Thymus (tissue), 11 donors: ENCODE measurements around the gene IGF2R. TPM values are rescaled to one million over a fixed set of nuclear protein-coding genes. Genes with fewer than 3 reads are reported as not detected.
"Not testable (repeated sequence)": the region's sequence is repeated elsewhere in the genome, so short reads cannot be mapped to it uniquely, and the experiment has no call there.

Experiments used
- DNase-seq, 9 donors: peaks; one replicate each; pipeline ENCODE4 v3.0.0-alpha.2; 2013; ENCODE audit warnings: low spot score in 9 of 9, low read depth in 6 of 9, missing footprints in 1 of 9
- H3K27ac ChIP-seq, 2 donors: one replicate each; pipeline ENCODE4 v1.5.1; 2013; ENCODE audit warnings: control low read depth in 1 of 2, low read depth in 1 of 2, low read length in 1 of 2, mild to moderate bottlenecking in 1 of 2, moderate library complexity in 1 of 2
- H3K27me3 ChIP-seq, 2 donors: one replicate each; pipeline ENCODE4 v1.5.1; 2013; ENCODE audit warnings: low read length in 1 of 2; ENCODE audit not compliant: control insufficient read depth in 2 of 2, insufficient read depth in 1 of 2
- H3K36me3 ChIP-seq, 2 donors: one replicate each; pipeline ENCODE4 v1.5.1; 2013; ENCODE audit warnings: low read length in 1 of 2, mild to moderate bottlenecking in 1 of 2, moderate library complexity in 1 of 2; ENCODE audit not compliant: control insufficient read depth in 2 of 2, insufficient read depth in 2 of 2
- H3K4me1 ChIP-seq, 2 donors: one replicate each; pipeline ENCODE4 v1.5.1; 2013; ENCODE audit warnings: low read length in 2 of 2; ENCODE audit not compliant: control insufficient read depth in 2 of 2, insufficient read depth in 2 of 2
- H3K4me3 ChIP-seq, 2 donors: one replicate each; pipeline ENCODE4 v1.5.1; 2013; ENCODE audit warnings: low read length in 2 of 2, control low read depth in 1 of 2, mild to moderate bottlenecking in 1 of 2
- H3K9me3 ChIP-seq, 2 donors: one replicate each; pipeline ENCODE4 v1.5.1; 2013; ENCODE audit warnings: low read length in 1 of 2, mild to moderate bottlenecking in 1 of 2; ENCODE audit not compliant: control insufficient read depth in 2 of 2, insufficient read depth in 1 of 2
- WGBS: extraction: QIAGEN DNeasy Blood & Tissue Kit; methylation state at CpG from one replicate; pipeline ENCODE4 v1.1.7; 2013; 5-methylcytosine and 5-hydroxymethylcytosine counted together
- polyA plus RNA-seq: library from polyadenylated mRNA; stranded (reverse); fragments of 200-250 nt; gene quantifications from one replicate; pipeline ENCODE4 v1.2.3, GENCODE V29; 2013
- total RNA-seq: library from RNA; stranded (reverse); fragments of 120-200 nt; gene quantifications from one replicate; pipeline ENCODE4 v1.2.4, GENCODE V29; 2013
- donor health status: healthy.

The IGF2R gene
- total and polyA plus RNA-seq, 2 donors, result 16.3 to 16.6 TPM

GRCh38 chr6:160110586-160111123, 141.8 kb downstream of the IGF2R start:
- Histone ChIP-seq H3K9me3 (no peaks in the 10 kb centered on the region), H3K4me1 (no peaks in the 10 kb centered on the region), H3K36me3 (peaks cover 26 to 28% of the 10 kb centered on the region in 2 donors), H3K27me3 (no peaks in the 10 kb centered on the region), H3K27ac (no peak overlapping the region), H3K4me3 (no peak overlapping the region)
- DNase-seq, result no peak

- Histone ChIP-seq H3K36me3 (peaks cover 21 to 22% of the 10 kb centered on the region in 2 donors), H3K9me3 (peaks cover 0 to 7% of the 10 kb centered on the region in 2 donors), H3K27ac (no peak overlapping the region), H3K27me3 (no peaks in the 10 kb centered on the region), H3K4me1 (no peaks in the 10 kb centered on the region), H3K4me3 (no peak overlapping the region)
- WGBS, result 94% methylated on average over 4 of the region's 4 CpGs
- DNase-seq, result no peak
Observed at GRCh38 chr6:160111806-160112205, 142.9 kb downstream of the IGF2R start.

- no peaks in the 10 kb centered on the region for H3K27me3 ChIP-seq
- no peaks in the 10 kb centered on the region for H3K4me1 ChIP-seq
- peaks cover 2 to 16% of the 10 kb centered on the region in 2 donors for H3K9me3 ChIP-seq
- H3K27ac ChIP-seq, result no peak overlapping the region
- DNase-seq, result no peak
- no peak overlapping the region for H3K4me3 ChIP-seq
- 98% methylated on average over 6 of the region's 6 CpGs for WGBS
- peaks cover 18 to 25% of the 10 kb centered on the region in 2 donors for H3K36me3 ChIP-seq
Observed at GRCh38 chr6:160112628-160113299, 143.9 kb downstream of the IGF2R start.

GRCh38 chr6:160114536-160114935, 145.7 kb downstream of the IGF2R start:
- not testable (repeated sequence) for DNase-seq, H3K4me3 ChIP-seq, H3K4me1 ChIP-seq, H3K27ac ChIP-seq, H3K27me3 ChIP-seq
- WGBS, result 97% methylated on average over 29 of the region's 29 CpGs
- peaks cover 9 to 19% of the 10 kb centered on the region in 2 donors for H3K36me3 ChIP-seq
- peaks cover 2 to 27% of the 10 kb centered on the region in 2 donors for H3K9me3 ChIP-seq

- no peak for DNase-seq
- Histone ChIP-seq H3K27me3 (no peaks in the 10 kb centered on the region), H3K4me3 (no peak overlapping the region), H3K4me1 (no peaks in the 10 kb centered on the region), H3K27ac (no peak overlapping the region), H3K36me3 (peaks cover 3 to 11% of the 10 kb centered on the region in 2 donors), H3K9me3 (peaks cover 2 to 27% of the 10 kb centered on the region in 2 donors)
- WGBS, result 100% methylated on average over 3 of the region's 3 CpGs
Observed at GRCh38 chr6:160115421-160115820, 146.5 kb downstream of the IGF2R start.

GRCh38 chr6:160116411-160116810, 147.5 kb downstream of the IGF2R start:
- Histone ChIP-seq H3K36me3 (peaks cover 3 to 11% of the 10 kb centered on the region in 2 donors), H3K27me3 (no peaks in the 10 kb centered on the region), H3K27ac (no peak overlapping the region), H3K4me1 (no peaks in the 10 kb centered on the region), H3K4me3 (no peak overlapping the region), H3K9me3 (peaks cover 2 to 27% of the 10 kb centered on the region in 2 donors)
- WGBS, result 99% methylated on average over 2 of the region's 2 CpGs
- DNase-seq, result no peak

DNA sequence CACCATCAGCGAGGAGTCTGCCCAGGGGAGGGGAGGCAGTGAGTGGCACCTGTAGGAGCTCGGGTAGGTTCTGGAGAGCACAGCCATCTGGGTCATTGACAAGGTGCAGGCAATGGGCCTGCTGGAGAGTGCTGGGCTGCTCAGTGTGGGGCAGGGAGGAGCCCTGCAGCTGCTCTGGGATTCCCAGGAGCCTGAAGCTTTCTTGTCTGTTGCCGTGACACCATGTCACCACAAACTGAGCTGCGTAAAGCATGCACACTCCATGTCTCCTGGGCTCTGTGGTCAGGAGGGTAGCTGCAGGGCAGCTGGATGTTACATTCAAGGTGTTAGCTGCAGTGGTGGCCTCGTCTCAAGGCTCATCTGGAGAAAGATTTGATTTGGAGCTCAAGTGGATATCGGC, 148.3 kb downstream of the IGF2R start:
- DNase-seq, result no peak
- H3K9me3 ChIP-seq, result peaks cover 2 to 27% of the 10 kb centered on the region in 2 donors
- H3K4me3 ChIP-seq, result no peak overlapping the region
- H3K27ac ChIP-seq, result no peak overlapping the region
- over 99% methylated on average over 6 of the region's 6 CpGs for WGBS
- no peaks in the 10 kb centered on the region for H3K27me3 ChIP-seq
- H3K4me1 ChIP-seq, result no peaks in the 10 kb centered on the region
- H3K36me3 ChIP-seq, result peaks cover 3 to 11% of the 10 kb centered on the region in 2 donors

- H3K27ac ChIP-seq, result no peak overlapping the region
- DNase-seq, result no peak
- 94% methylated on average over 5 of the region's 5 CpGs for WGBS
- H3K36me3 ChIP-seq, result peaks cover 3 to 8% of the 10 kb centered on the region in 2 donors
- peaks cover 2 to 27% of the 10 kb centered on the region in 2 donors for H3K9me3 ChIP-seq
- no peaks in the 10 kb centered on the region for H3K27me3 ChIP-seq
- H3K4me3 ChIP-seq, result no peak overlapping the region
- no peaks in the 10 kb centered on the region for H3K4me1 ChIP-seq
Observed at GRCh38 chr6:160118620-160119229, 149.8 kb downstream of the IGF2R start.

DNA sequence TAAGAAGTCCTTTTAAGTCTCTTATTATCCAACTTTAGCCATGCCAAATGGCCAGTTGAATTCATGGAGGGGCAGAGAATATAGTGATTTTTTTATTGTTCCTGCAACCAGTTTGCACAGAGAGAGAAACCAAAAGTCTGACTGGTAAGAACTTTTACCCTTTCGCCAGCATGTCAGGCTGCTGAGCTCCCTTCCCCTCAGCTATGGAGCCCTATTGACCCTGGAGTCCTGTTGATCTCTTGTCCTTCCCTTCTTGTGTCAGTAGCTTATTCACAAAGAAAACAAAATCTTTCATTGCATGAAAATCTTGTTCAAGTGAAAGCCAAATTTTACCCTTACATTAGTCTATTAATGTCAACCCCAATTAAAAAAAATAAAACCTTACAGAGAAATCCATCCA, 151.2 kb downstream of the IGF2R start:
- Histone ChIP-seq H3K4me1 (no peaks in the 10 kb centered on the region), H3K36me3 (peaks cover 3 to 8% of the 10 kb centered on the region in 2 donors), H3K4me3 (no peak overlapping the region), H3K9me3 (peaks cover 2 to 27% of the 10 kb centered on the region in 2 donors), H3K27ac (no peak overlapping the region), H3K27me3 (no peaks in the 10 kb centered on the region)
- 97% methylated on average over 1 of the region's 1 CpG for WGBS
- no peak for DNase-seq
